GM18519 (cell line): ENCODE data around the gene PTPN7.
"Not testable (repeated sequence)": the region's sequence is repeated elsewhere in the genome, so short reads cannot be mapped to it uniquely, and the experiment has no call there.

Source experiments
- ATAC-seq: cut with Tn5 transposase; IDR thresholded peaks from one replicate; pipeline ENCODE4 v1.9.1; 2021; ENCODE audit warnings: mild to moderate bottlenecking, moderate library complexity; ENCODE audit not compliant: unreplicated experiment, low FRiP score

The PTPN7 gene

DNA sequence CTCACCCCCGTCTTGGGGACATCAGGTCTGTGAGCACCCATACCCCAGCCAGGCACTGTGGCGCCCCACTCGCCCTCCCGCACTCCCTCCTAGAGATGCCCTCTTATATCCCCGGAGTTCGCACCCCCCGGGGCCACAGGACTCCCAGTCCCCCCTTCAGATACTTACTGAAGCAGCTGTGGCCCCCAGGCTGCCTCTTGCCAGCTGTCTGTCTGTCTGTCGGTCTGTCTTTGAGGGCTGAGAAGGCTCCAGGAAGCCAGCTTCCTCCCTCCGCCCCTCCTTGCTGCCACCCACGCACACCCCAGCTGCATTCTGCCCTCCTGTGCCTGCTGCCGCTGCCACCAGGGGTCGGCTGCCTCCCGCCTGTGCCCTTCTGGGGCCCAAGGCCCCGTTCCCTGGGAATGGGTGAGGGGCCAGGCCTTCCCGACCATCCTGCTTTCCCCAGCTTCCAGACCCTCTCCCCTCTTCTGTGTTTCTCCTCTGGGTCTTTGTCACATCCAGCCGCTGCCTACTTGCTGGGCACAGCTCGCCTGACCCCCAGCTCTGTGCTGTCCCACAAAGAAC lies at the start of gene PTPN7:
Gene PTPN7 (minus strand): TSS at position 226 of the 564 bp plus-strand sequence. CDS start 1,200 bp downstream, outside the sequence.
- no peak for ATAC-seq

DNA sequence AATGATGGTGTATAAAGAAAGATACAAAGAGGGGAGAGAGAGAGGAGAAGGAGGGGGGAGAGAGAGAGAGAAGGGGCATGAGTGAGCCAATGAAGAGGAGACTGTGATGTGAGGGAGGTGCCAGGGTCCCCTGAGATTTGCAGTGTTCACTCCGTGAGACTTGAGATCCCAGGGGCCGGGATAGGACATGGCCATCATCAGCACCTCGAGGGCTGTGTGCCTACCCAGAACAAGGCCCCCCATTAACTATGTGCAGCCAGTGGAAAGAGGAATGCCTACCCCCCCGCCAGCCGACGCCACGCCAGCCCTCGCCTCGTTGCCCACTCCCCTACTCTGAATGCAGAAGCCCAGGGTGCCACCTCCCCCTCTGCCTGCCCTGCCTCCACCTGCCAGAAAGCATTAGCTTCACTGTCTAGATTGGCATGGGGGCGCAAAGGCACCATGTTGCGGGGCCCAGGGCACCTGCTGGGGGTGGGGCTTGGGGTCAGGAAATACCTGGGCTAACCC lies 48.0 kb upstream of the PTPN7 start:
- no peak for ATAC-seq

DNA sequence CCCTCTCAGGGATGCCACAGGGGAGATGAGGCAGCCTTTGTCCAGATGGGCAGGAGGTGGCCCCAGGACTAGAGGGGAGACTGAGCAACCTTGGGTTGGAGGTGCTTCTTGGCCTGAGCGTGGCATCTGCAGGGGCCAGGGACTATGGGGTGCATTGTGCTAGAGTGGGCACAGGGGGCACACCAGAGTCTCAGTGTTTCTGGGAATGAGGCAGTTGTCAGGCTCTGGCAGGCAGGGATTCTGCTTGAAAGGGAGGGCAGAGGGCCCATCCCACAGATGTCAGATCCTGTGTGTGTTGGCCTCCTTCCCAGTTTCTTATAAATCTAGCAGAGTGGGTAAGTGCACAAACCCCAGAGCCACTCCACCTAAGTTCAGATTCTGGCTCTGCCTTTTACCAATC lies 46.9 kb upstream of the PTPN7 start:
- ATAC-seq = no peak

DNA sequence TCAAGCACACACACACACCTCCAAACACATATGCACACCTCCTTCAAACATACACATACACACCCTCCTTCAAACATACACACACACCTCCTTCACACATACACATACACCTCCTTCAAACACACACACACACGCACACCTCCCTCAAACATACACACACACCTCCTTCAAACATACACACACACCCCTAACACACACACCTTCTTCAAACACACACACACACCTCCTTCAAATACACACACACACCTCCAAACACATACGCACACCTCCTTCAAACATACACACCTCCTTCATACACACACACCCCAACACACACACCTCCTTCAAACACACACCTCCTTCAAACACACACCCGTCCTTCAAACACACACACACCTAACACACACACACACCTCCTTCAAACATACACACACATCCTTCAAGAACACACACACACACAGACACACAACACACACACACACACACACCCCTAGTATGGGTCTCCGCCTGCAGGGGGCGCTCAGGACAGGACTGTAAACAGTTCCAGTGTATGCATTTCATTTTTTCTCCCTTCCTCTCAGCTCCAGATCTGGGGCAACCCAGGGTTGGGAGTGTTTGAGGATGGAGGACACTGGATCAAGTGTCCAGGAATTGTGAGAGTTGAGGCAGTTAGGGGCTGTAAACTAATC lies 45.3 kb upstream of the PTPN7 start:
- no peak for ATAC-seq

DNA sequence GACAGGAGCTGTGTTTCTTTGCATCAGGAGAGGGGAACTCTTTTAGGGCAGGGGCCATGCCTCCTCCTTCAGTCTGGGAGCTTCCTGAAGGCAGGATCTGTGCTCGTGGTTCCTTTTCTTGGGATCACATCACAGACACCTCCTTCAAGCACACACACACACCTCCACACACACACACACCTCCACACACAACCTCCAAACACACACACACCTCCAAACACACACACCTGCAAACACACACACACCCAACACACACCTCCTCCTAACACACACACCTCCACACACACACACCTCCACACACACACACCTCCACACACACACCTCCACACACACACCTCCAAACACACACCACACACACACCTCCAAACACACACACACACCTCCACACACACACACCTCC lies 43.7 kb upstream of the PTPN7 start:
- ATAC-seq = no peak

DNA sequence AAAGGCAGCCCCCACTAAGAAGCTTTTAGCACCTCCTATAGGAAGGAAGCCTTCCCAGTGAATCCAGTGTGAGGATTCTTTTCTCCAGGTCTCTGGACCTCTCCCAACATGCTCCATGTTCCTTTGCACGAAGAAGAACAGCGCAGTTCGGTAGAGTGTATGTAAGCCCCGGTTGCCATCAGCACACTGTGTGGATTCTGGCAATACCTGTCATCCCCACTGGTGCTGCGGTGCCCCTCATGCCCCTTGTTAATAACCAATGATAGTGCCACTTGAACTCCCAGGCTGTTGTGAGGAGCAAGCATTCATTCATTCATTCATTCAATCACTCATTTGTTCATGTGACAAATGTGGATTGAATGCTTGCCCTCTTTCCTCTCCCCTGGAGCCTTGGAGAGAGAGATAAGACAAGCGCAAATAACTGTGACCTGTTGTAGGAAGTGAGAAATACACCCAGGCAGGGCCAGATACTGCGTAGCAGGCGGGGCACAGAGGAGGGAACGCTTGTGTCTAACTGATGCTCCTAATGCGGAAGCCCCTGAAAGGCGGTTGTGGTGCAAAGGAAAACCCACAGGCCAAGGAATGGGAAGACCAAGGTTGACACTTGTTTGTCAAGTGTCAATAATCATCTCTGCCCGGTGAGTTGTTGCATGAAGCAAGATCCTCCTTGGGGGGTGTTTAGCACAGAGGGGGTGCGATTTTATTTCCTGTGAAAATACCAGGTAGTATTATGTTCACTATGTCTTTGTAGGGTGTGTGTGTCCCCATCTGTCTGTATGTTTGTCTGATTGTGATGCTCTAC lies 43.0 kb upstream of the PTPN7 start:
- no peak for ATAC-seq

DNA sequence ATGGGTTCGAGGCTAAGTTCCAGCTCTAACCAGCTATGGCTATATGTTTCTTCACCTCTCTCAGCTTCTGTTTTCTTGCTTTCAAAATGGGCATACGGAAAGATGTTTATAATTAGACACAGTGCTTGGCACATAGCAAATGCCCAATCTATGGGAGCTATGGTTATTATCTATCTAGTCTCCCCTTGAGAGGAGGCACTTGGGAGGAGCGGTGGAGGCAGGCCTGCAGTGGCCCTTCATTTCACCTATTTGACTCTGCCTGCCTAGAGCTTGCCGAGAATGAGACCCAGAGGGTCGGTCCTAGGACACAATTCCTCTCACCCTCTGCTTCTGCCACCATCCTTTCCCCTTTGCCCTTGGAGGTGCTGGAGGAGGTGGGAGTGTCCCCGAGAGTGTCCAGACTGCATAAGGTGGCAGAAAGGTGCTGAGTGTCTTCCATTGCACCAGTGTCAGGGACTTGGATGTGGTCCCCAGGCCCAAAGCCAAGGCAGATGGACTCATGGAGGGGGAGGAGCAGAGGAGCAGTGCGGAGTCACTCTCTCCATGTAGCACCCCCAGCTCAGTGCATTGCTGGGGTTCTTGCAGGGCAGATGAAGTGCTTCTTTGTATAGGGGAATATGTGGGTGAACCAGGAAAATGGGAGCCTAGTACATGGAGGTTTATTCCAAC lies 42.2 kb upstream of the PTPN7 start:
- no peak for ATAC-seq

DNA sequence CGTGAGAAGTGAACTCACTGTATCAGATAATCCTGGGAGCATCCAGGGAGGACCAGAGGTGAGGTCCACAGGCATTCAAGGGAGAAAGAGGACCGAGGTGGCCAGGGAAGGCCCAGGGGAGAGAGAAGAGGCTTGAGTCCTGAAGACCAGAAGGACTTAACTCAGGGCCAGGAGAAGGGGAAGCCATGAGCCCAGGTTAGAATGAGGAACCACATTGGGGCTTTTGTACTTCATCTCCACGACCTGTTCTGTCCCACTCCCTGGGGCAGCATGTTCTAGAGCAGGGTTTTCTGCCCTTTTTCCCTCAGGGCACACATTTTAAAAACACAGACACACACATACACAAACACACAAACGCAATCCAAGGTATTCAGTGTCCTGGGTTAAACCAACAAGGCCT lies 41.6 kb upstream of the PTPN7 start:
- no peak for ATAC-seq

DNA sequence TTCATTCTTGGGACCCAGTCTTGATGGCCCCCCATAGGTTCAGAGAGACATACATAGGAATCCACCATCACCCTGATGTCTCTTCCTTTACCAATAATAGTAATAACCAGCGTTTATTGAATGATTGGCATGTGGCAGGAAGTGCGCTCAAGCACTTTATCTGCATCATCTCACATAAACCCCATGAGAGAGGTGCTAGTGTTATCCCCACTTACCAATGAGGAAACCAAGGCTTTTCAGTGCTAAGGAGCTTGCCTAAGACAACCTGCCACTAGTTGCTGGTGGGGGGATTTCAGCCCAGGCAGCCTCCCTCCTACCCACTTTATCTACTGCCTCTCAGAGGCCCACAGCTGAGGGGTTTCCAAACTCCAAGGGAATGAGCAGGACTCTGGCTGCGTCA lies 40.9 kb upstream of the PTPN7 start:
- ATAC-seq = no peak

DNA sequence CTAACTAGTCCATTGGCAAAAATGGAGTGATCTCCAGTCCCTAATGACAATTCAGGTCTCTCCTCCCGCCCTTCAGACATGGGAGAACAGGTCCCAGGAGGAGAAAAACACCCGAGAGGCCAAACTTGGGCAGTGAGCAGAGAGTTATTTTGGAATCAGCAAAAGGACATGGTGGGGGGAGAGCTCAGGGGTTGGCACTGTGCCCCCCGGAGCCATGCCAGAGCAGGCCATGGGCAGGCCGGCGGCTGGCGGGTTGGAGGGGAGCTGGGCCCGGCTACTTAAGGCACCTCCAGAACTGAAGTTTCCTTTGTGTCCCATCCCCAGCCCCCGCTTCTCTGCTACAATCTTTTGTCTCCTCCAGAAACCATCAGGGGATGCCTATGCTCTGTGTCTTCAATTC lies 40.3 kb upstream of the PTPN7 start:
- ATAC-seq = no peak

DNA sequence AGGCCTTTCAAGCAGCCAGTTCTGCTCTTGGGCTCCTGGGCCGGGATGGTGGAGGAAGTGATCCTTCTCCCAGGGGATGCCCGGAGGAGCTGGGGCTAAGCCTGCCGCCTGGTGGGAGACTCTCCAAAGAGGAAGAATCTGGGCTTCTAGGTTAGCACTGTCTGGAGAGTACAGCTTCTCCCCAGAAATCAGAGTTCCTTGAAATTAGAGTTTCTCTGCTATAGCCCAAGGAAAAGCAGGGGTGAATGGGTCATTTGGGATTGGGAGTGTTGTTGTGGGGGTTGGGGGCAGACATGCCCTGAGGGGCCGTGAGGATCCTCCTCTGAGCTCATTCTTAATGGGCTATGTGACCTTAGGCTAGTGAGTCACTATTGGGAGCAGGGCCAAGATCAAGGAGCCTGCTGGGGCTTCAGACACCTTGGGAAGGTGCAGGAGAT lies 39.7 kb upstream of the PTPN7 start:
- no peak for ATAC-seq

DNA sequence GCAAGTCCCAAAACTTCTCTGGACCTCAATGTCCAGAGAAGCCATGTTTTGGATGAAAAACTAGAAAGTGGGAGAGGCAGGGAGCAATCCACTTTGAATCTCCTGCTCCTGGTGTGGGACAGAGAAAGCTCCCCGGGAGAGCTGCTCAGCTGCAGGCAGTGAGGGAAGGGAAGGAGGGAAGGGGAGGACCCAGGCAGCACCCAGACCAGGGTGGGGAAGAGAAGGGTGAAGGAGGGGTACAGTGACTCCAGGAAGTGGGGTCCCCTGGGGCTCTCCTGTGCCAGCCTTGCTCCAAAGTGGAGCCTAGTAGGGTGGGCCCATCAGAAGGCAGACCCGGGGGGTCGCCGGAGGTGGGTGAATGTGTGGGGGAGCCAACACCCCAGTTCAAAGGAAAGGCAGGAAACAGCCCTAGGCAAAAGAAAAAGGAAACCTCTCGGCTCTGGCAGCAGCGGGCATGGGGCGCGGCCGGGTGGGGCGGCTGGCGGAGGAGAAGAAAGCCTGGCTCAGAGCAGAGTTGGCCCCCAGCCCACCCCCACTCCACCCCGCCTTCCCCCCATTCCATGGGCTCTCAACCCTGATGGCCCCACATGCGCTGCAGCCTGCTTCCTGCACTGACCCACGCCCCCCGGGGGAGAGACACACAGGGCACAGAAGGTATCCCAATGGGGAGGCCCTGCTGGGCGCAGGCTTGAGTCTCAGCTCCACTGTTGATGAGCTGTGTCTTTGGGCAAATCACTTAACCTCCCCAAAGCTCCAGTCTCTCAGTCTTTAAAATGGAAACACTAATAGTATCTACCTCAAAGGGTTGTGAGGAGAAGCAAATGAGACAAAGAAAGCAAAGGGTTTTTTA lies 38.9 kb upstream of the PTPN7 start:
- ATAC-seq = no peak

DNA sequence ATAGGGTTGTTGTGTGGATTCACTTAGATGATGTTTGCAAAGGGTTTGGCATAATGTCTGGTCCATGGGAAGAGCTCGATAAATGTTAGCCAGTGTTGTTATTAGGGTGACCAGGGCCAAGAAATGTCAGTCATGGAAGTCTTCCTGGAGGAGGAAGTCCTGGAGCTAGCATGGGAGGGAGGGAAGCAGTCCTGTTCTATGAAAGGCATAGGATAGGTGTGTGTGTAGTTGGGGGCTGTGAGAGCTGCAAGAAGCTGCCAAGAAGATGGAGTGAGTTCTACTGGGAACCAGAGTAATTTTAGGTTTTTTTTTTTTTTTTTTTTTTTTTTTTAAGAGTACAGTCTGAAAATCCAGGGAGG lies 37.9 kb upstream of the PTPN7 start:
- ATAC-seq = no peak

DNA sequence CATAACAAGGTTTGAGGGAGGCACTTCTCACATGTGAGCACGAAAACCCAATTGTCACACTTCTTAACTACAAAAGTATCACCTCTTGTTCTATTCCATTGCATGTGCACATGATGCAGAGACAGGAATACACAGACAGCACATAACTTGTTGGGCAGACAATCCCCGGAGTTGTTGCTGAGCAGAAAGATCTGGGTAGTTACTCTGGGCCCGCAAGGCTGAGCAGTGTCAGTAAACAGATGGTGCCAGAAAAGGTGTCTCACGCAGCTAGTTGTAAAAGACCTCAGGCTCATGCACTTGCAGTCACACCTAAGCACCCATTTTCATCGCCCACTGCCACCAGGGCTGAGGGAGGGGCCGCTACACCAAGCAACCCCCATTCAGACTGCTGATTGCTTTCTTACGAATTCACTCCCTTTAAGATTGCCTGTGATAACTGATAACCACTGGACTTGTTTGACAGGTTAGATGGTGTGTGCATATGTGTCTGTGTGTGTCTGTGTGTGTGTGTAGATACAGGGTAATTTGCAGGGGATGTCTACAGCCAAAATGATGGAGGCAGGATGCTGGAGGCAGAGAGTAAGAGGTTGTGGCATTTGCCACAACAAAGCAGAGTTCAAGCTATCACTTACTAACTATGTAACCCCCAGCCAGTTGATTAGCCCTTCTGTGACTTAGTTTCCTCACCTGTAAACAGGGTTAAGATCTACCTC lies 37.4 kb upstream of the PTPN7 start:
- no peak for ATAC-seq

DNA sequence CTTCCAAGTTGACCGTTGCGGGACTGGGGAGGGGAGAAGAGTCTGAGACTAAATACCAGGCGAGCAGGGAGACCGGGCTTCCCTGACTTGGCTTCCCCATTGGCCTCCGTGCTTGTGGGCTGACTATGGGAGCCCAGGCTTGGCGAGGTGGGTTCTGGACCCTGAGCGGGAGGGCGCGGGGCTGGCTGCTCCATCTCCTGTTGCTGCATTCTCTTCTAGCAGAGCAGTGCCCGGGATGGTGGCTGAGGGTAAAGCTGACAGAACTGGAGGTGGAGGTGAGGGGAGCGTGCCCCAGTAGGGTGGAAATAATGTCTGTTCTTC lies 33.9 kb upstream of the PTPN7 start:
- no peak for ATAC-seq

DNA sequence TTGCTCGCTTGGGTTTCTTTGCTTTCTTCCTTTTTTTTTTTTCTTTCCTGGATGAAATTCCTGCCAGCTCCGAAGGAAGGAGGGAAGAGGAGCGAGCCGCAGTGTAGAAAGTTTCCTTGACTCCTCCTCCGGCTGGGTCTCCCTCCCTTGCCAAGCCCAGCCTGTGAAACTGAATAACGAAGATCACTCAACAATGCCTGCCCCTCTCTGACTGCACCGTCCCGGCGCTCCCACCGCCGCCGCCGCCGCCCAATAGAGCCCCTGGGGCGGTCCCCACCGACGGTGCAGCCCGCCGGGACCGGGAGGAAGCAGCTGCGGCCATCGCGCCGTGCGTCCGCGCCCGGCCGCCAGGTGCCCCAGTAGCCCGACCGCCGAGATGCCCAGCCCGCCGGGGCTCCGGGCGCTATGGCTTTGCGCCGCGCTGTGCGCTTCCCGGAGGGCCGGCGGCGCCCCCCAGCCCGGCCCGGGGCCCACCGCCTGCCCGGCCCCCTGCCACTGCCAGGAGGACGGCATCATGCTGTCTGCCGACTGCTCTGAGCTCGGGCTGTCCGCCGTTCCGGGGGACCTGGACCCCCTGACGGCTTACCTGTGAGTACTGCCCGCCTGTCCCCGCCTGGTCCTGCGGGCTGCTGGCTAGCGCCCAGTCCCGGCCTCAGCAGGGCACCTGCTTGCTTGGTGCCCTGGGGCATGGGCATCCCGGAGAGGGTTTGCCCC lies 33.4 kb upstream of the PTPN7 start, which contains the start of gene LGR6:
Gene LGR6 (plus strand): TSS at position 186 of the 714 bp plus-strand sequence. CDS start 191 bp downstream, at position 377.
- no peak for ATAC-seq

DNA sequence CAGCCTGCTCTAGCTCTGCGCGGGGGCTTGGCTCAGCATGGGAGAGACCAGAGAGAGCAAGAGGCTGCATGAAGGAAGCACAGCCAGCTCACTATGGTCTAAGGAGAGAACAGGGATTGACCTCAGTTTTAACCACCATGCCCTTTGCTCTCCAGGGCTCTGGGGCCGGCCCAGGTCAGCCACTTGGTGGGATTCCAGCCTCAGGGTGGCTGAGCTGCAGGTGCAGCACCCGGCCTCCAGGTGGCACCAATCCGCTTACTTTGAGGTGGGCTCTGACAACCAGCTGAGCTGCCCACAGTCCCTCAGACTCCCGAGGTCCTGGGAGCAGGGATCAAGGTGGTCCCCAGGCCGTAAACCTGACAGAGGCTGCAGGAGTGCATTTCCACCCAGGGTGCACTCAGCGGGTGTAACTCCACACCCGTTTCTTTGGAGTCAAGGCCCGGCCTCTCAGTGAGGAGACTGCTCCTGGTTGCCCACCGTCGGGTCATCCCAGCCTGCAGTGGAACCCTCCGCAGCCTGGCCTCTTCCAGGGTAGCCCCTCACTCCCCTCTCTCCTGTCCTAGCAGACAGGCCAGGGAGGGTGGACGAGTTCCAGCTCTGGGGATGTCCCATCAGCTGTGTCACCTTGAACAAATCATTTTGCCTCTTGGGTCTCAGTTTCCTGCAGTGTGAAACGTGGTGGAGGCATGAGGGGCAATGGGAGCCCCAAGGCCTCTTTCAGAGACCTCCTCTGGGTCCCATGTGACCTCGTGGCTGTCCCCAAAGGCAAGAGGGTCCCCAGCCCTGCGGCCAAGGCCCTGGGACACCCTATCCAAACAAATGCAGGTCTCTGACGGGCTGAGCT lies 32.6 kb upstream of the PTPN7 start:
- no peak for ATAC-seq

DNA sequence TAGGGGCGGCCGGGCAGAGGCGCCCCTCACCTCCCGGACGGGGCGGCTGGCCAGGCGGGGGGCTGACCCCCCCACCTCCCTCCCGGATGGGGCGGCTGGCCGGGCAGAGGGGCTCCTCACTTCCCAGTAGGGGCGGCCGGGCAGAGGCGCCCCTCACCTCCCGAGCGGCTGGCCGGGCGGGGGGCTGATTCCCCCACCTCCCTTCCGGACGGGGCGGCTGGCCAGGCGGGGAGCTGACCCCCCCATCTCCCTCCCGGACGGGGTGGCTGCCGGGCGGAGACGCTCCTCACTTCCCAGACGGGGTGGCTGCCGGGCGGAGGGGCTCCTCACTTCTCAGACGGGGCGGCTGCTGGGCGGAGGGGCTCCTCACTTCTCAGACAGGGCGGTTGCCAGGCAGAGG lies 31.0 kb upstream of the PTPN7 start:
- ATAC-seq = not testable (repeated sequence)
